GM19324 (cell line): Measurements from ENCODE around the gene UTP11.
"Not testable (repeated sequence)": the region's sequence is repeated elsewhere in the genome, so short reads cannot be mapped to it uniquely, and the experiment has no call there.

Source experiments
- ATAC-seq: cut with Tn5 transposase; IDR thresholded peaks from one replicate; pipeline ENCODE4 v1.9.1; 2021; ENCODE audit warnings: mild to moderate bottlenecking, moderate library complexity; ENCODE audit not compliant: unreplicated experiment, low FRiP score

UTP11 gene

DNA sequence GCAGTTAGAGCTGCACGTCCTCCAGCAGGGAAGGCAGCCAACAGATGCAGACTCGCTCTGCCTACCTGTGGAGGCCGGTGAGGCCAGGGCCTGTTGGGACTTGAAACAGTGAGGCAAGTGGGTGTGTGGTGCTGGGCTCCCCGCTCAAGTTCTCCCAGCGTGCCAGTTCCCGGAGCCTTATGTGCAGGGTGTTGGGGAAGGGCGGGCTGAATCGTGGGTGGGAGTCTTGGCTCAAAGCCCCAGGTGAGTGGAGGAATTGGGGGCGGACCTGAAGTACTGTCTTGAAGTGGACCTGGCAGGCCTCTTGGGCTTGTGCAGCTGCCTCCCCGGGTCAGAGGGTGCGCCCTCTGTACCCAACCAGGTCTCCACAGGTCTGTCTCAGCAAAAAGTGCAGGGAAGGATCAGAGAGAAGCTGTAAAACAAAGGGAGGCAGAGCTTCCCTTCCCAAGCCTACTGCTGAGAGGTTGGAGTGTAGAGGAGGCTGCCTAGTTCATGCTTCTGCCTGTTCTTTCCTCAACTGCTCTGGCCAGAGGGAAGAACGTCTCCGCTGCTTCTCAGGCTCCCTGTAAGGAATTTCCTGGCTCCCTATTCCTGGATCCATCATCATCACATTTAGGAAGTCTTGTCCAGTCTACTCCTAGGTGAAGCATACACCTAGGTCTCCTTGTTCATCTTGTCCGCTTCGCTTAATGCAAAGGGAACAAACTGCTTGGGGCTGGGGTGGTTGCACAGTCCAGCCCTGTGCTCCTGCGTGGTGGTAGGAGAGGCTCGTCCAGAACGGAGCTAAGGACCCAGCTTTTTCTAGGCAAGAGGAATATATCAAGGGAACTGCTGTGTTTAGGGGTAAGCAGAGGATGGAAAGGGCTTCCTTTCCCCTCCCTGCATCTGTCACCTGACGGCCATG lies 14.9 kb downstream of the UTP11 start:
- ATAC-seq, result no peak

DNA sequence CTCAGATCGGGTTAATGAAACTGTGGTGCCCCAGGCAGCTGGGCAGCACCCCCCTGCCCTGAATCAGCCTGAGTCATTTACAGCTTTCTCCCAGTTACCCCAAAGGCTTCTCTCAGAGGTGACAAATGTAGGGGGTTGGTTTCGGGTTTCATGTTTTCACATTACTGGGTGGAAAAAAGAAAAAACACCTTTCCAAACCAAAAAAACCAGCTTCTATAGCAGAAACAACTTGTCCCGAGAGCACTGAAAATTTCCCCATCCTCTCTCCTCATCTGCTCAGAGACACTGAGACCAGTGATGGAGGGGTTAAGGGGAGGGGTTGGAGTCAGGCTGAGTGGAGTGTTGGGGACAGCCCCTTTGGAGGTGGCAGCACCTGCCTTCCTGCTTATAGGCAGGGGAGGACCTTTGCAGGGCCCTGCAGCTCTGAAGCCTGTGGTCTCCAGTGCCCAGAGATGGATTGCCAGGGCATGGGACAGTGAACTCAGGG lies 15.6 kb downstream of the UTP11 start:
- ATAC-seq, result peak; percentile 62

DNA sequence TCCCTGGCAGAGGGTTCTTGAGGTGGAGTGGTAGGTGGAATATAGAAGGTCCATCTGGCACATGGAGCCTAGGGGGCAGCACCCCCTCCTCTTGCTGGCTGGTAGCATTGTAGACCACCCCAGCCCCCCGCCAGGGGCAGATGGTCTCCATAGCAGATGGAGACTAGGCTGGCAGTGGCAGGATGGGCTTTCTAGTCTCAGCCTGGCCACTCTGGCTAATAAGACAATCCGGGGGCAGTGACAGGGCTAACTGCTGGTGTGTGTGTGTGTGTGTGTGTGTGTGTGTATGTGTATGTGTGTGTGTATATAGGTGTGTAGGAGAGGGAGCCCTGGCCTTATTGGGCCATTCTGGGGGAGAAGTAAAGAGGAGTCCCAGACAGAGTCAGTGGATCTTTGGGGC lies 16.1 kb downstream of the UTP11 start:
- no peak for ATAC-seq

DNA sequence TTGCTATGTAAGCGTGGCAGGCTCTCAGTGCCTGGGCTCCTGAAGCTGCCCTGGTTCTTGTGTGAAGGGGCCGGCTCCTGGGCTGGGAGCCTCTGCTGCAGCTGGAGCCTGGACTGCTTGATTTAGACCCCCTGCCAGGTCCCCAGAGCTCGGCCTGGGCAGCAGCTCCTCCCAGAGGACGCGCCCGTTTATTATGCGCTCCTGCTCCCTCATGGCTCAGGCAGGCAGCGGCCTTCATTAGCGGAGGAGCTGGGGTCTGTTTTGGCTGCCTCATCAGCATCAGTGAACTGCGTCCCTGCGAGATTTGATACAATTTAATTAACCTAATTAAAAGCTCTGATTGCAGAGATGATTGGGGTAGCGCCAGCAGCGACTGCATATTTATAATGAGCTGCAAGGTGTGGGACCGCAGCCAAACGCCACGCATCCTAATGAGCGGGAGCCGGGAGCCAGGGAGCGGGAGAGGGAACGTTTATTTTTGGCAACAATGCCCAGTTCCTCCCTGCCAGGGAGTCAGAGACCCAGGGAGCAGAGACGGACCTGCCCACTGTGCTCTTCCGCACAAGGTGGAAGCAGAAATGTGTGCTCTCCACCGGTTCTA lies 16.6 kb downstream of the UTP11 start:
- ATAC-seq, result no peak

DNA sequence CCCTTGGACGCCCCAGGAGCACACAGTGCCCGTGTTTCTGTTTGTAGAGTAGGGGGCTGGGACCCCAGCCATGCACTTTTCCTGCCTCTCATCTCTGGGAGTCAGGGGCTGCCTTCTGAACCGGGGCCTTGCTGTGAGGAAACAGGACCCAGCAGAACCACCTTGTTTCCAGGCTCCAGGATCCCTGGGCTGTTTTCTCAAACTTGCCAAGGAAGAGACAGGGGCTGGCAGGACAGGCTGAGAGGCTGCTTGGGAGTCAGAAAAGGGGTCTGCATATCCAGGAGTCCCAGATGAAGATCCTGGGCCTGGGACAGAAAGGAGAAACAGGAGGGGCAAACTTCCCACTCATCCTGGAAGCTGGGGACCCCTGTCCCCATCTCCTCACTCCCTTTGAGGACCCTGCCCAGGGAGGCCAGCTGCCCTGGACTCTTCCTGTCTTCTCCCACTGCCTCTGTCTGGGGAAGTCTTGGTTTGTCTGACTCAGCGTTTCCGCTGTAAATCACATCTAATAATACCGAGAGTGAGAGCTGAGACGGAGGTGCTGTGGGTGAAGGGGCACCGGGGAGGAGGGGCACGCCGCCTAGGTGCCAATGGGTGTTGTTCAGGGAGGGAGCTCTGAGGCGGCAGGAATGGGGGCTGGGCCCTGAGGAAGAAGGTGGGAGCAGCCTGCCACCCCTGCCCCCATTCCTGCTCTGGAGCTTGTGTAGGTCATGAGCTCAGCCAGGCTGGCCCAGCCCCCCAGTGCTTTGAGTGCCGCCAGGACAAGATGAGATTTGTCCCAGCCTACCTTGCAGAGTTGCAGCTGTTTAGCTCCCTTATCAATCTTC lies 17.4 kb downstream of the UTP11 start:
- no peak for ATAC-seq

DNA sequence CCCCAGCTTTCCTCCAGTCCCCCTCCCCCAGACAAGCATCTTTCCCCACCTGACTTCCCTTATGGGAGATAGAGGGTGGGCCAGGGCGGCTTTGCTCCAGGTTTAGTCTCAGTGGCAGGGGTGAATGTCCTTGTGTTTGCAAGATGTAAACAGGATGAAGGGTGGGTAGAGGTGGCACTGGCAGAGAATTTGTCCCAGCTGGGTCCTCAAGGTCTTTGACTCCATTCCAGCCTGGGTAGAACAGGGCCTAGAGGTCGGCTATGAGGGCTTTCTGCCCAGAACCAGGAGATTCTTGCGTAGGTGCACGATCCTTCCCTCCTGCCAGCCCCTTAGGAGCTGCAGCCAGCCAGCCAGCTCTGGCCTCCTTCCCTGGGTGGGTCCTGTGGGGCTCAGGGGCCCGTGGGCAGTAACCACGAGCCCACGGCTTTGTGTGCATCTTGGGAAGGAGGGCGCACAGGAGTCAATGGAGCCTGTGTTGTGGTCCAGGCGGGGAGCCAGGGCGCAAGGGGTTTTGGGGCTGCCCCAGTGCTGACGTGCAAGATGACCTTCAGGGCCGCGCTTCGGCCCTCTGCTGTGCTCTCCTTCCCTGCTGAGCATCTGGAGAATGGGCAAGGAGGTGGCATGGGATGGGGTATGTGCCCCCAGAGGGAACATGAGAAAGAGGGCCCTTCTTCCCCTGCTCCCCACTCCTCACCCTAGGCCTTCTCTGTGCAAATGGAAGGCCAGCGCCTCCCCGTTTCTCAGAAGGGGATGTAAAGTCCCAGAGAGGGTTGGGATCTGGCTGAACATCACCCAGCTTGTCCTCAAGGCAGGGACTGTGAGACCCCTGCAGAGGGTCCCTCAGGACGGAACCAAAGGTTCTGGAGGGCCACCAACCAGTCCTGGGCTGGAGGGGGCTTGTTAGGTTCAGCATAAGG lies 18.3 kb downstream of the UTP11 start:
- ATAC-seq, result no peak

DNA sequence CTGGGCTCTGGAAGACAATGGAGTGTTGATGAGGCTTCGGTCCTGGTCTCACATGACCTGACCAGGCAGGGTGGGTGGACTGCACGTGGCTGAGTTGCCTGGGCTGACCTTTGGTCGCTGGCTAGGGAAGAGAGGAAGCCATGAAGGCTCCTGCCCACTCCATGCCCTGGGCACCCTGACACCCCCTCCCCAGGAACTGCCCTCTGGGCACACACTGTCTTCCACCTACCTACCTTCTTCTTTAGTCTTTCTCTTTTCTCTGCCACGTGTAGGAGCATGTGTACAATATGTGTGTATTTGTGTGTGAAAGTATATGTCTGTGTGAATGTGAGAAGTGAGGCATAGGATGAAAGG lies 19.0 kb downstream of the UTP11 start:
- no peak for ATAC-seq

DNA sequence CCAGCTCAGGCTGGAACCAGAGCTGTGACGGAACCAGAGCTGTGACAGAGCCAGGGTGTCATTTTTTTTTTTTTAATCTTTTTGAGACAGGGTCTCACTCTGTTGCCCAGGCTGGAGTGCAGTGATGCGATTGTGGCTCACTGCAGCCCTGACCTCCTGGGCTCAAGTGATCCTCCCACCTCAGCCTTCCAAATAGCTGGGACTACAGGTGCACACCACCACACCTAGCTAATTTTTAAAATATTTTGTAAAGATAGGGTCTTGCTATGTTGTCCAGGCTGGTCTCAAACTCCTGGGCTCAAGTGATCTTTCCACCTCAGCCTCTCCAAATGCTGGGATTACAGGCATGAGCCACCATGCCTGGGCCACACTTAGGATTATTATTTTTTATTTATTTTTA lies 20.5 kb downstream of the UTP11 start:
- ATAC-seq, result not testable (repeated sequence)

DNA sequence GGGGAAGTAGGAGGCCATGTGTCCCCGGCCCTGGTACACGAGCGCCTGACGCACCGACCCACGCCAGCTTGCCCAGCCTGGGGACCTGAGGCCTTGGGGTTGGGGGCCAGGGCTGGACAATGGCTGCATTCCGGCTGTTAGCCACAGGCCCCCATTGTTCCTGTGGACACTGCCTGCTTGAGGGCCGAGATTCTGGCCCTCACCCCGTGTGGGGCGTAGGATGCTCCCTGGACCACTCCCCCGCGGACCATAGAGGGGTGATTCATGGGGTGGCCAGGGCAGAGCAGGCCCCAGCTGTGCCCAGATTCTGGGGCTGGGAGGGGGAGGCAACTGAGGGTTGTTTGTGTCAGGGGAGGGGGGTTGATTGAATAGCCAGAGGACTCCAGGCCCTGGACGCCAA lies 22.3 kb downstream of the UTP11 start:
- no peak for ATAC-seq

DNA sequence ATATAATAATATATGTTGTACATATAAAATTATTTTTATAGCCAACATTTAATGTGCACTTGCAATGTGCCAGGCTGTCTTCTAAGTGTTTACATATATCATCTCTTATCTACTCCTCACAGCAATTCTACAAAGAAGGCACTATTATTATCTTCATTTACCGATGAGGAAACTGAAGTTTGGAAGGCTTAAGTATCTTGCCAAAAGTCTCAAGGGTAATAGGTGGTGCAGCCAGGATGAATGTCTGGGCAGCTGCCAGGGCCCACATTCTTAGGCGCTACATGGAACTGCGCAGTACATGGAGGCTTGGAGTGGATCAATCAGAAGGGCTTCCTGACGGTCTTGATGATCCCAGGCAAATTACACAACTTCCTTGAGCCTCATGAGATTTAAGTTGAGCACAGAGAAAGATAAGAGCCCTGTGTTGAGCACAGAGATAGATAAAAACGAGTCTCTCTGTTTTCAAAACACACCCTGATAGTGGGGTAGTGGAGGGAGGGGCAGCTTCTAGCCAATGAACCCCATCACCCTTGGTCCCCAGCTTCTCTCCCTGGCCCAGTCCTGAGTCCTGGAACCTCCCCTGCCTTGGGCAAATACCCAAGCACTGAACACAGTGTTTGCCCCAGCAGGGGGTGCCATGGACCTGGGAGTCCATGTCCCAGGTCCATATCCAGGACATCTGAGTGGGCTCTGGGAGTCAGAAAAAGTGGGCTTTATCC lies 24.8 kb downstream of the UTP11 start:
- ATAC-seq, result no peak

DNA sequence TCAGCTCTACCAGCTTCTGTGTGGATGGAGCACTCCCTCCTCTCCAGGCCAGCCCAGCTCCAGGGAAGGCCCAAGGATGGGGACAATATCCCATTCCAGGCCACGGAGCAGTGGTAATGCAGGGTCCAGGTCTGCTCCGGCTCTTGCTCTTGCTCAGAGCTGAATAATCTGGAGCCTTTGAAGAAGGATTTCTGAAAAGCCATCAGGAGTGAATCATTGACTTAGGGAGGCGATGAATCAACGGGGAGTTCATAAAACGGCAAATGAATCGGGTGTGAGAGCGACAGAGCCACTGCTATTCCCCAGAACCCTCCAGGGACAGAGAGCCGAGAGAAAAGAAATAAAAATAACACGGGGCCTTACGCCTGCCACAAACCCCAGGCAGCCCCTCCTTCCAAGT lies 26.3 kb downstream of the UTP11 start:
- no peak for ATAC-seq

DNA sequence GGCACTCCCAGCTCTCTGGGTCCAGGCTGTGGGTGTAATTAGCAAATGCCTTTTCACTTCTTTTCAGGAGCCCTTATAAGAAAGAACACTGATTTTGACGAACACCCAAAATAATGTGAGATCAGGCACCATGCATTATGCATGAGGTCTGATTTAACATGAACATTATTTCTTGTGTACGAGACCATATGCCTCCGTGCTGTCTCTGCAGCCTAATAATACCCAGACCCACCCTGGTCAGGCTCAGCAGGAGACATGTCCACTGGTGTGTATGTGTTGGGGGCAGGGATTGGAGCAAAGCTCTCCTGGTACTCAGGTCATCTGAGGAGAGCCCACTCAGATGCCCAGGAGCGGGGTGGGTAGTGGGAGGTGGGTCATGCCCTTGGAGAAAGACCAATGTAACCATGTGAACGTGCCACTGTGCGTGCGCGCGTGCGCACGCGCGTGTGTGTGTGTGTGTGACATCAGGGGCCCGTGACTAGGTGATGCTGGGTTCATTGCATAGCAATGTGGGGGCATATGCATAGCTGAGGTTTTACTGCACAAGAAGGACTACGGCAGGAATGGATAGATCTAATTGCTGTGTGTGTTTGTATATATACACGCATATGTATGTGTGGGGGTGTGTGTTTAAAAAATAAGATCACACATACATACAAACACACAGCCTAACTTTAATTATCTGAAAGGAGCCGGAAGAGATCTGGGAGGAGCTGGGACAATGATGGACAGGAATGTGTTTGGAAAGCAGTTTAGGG lies 27.0 kb downstream of the UTP11 start:
- ATAC-seq, result no peak

DNA sequence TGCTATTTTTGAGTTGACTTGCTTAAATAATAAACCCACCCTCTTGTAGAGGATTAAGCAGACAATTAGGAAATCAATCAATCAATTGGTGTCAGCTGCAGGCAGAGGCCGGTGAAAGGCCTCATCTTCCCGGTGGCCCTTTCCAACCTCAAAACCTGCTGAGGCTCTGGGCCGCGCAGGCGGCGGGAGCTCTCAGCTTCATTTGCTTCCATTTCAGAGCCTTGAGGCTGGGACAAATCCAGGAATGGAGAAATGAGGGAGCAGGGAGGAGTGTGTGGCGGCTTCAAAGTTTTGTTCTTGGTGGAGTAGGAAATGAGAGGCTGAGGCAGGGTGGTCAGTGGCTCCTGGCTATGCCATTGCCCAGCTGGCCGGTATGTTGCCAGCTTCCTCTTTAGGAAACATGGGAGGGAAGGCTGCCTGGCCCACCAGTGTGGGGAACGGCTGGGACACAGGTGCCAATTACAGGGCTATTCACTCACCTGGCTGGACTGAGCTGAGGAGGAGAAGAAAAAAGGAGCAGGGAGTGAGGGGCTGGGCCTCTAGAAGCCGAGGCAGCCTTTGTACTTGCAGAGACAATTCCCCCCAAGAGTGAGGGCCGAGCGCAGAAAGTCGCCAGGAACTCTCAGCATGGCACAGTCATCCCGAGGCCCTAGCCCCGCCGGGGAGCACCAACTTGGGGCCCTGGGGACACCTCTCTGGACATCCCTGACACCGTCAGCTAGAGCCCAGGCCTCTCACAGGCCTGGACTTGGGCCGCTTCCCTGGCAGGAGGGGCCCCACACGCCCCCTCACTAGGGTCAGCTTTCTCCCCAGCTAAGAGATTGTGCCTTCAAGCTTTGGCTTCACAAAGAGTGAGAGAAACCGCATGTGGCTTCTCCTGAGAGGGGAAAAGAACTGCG lies 29.7 kb downstream of the UTP11 start:
- ATAC-seq, result no peak

DNA sequence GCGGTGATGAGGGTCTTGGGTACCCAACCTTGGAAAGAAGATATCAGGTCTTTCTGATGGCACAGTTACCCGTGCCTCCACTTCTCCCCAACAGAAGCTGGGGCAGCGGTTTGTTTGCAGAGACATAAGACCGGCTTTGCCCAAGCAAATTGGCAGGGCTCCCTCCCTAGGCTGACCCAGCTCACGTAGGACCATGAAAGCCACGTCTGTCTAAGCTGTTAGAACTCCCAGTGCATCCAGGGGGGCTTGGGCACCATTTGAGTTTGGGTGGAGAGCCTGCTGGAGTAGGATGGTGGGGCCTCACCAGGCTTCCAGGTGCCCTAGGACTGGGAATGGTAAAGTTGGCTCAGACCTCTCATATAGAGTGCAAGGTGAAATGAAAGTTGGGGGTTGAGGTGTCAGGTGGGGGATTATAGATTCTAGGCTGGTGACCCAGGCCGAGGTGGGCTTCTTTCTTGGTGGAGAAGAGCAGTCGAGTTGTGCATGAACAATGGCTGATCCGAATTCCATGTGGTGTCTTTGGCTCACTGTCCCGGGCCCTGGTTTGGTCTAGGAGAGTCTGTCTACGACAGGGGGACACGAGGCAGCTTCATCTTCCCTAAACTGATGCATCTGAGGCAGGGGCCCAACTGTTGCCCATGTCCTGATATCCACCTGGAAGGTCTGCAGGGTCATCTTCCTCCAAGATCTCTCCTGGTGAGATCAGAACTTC lies 30.7 kb downstream of the UTP11 start:
- ATAC-seq, result no peak

DNA sequence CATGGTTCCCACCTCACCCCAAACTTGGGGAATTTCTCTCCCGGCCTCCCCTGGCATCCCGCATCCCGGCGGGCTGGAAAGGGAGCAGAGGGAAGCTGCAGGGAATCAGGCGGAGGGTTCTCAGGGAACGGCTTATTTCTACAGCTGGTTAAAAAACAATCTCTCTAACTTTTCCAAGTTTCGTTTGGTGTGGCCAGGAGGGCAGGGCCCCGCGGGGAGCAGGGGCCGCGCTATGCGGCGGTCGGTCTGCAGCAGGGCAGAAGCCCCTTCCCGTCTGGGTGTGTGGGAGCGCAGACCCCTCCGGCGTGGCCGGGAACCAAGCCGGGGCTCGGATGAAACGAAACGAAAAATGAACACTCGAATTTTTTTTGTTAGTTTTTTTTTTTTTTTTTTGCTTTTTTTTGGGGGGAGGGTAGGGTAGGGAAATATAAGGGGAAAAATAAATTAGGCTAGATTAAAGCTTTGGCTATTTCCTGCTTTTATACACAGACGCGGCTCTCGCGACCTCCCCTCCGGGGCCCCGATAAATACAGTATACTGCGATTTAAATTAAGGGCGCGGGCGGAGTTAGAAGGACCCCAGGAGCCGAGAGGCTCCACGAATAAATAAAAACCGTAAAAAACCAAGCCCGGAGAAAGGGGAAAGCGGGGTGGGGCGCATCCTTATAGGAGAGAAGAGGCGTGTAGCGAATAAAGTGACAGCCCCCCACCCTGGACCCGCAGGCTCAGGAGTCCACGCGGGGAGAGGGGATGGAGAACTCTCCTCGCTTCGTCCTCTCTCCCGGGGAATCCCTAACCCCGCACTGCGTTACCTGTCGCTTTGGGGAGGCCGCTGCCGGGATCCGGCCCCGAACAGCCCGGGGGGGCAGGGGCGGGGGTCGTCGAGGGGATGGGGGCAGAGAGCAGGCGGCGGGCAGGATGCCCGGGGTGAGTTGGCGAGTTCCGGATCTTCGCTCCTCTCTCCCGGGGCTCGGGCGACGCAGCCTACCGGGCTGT lies 32.0 kb downstream of the UTP11 start:
- no peak for ATAC-seq
